GM12878 (cell line): ENCODE data around the gene GAS6. TPM values are rescaled to one million over a fixed set of nuclear protein-coding genes. Genes with fewer than 3 reads are reported as not detected.

Experiments used
- ATAC-seq: fragments of 200-7000 bp; cut with Tn5 transposase; 3 replicates; pipeline ENCODE4 v1.9.1; 2020; ENCODE audit warnings: mild to moderate bottlenecking, moderate library complexity
- BruUV-seq: library from RNA; stranded (reverse); fragments of 400-500 nt; replicated peaks from 2 replicates; lab custom pipeline; 2021; lab: Mats Ljungman, UMichigan
- CTCF ChIA-PET: fragments of 300-600 bp; sonication (Branson Sonifier 250); formaldehyde crosslinking; extraction: SDS; loops from one replicate; lab custom pipeline; 2021; ENCODE audit warnings: inconsistent platforms; lab: Yijun Ruan, JAX
- POLR2A ChIA-PET: fragments of 350-600 bp; formaldehyde crosslinking; extraction: SDS; loops from one replicate; lab custom pipeline; 2021; ENCODE audit warnings: inconsistent platforms; lab: Charles Lee
- RAD21 ChIA-PET: fragments of 300-600 bp; sonication (Branson Sonifier 250); formaldehyde crosslinking; loops from one replicate; lab custom pipeline; 2023; ENCODE audit warnings: antibody characterized with exemption; ENCODE audit not compliant: unreplicated experiment; lab: Charles Lee
- SMC1A ChIA-PET: fragments of 300-600 bp; sonication (Branson Sonifier 250); formaldehyde crosslinking; loops from one replicate; lab custom pipeline; 2023; ENCODE audit not compliant: unreplicated experiment, uncharacterized antibody; lab: Charles Lee
- DNase-seq: peaks from one replicate; pipeline ENCODE4 v3.0.0-alpha.2; 2011; ENCODE audit warnings: low read depth, low spot score
- FAIRE-seq: peaks from 3 replicates; lab custom pipeline; 2011; peaks lifted over from hg19 to GRCh38; lab: Jason Lieb, UNC
- H2AFZ ChIP-seq: 2 replicates; pipeline ENCODE4 v1.6.0; 2011; ENCODE audit warnings: low read depth, low read length, control low read depth; ENCODE audit not compliant: control insufficient read depth
- H3K27ac ChIP-seq: 2 replicates; pipeline ENCODE4 v1.5.1; 2011; ENCODE audit warnings: control low read depth; ENCODE audit not compliant: control insufficient read depth, insufficient read depth
- H3K27me3 ChIP-seq, 2 experiments: replicated peaks in 1 of 2; 2 replicates each; pipeline versions ENCODE4 v1.6.0 to v1.6.1; 2011; ENCODE audit warnings: low read length in 1 of 2; ENCODE audit not compliant: control insufficient read depth in 2 of 2, insufficient read depth in 2 of 2
- H3K36me3 ChIP-seq, 2 experiments: 2 replicates each; pipeline ENCODE4 v1.5.1; 2011; ENCODE audit warnings: low read length in 1 of 2; ENCODE audit not compliant: control insufficient read depth in 2 of 2, insufficient read depth in 2 of 2
- H3K4me1 ChIP-seq: 2 replicates; pipeline ENCODE4 v1.6.1; 2011; ENCODE audit warnings: mild to moderate bottlenecking, low read length, moderate library complexity, mixed read lengths; ENCODE audit not compliant: control insufficient read depth, insufficient read depth
- H3K4me2 ChIP-seq: 2 replicates; pipeline ENCODE4 v1.6.0; 2011; ENCODE audit warnings: control low read depth; ENCODE audit not compliant: control insufficient read depth, insufficient read depth
- H3K4me3 ChIP-seq: fragments of 200-600 bp; sonication (generic); 2 replicates; pipeline ENCODE4 v1.5.1; 2016
- H3K79me2 ChIP-seq: 2 replicates; pipeline ENCODE4 v1.6.0; 2011; ENCODE audit warnings: low read length; ENCODE audit not compliant: control insufficient read depth, insufficient read depth
- H3K9ac ChIP-seq: 2 replicates; pipeline ENCODE4 v1.8.0; 2011; ENCODE audit warnings: low read length, control low read depth, mixed read lengths; ENCODE audit not compliant: control insufficient read depth, insufficient read depth
- H3K9me3 ChIP-seq: replicated peaks from 3 replicates; pipeline ENCODE4 v1.5.1; 2011; ENCODE audit warnings: mild to moderate bottlenecking, low read length; ENCODE audit not compliant: control insufficient read depth, insufficient read depth
- H4K20me1 ChIP-seq: 2 replicates; pipeline ENCODE4 v1.6.0; 2011; ENCODE audit not compliant: control insufficient read depth, insufficient read depth
- BMI1 ChIP-seq: fragments of 450-650 bp; IDR thresholded peaks from 2 replicates; pipeline ENCODE4 v1.6.1; 2016; ENCODE audit warnings: mild to moderate bottlenecking, moderate library complexity, borderline replicate concordance
- BRCA1 ChIP-seq: IDR thresholded peaks from 2 replicates; pipeline ENCODE4 v1.6.1; 2011; ENCODE audit warnings: low read depth, low read length, improper control_type of control experiment
- CEBPZ ChIP-seq: fragments of 150-350 bp; IDR thresholded peaks from 2 replicates; pipeline ENCODE4 v1.6.1; 2016; ENCODE audit warnings: low read depth, low read length
- CTCF ChIP-seq, 3 experiments: IDR thresholded peaks in 2 of 3; conservative IDR thresholded peaks in 1 of 3; 2 replicates each; pipeline ENCODE4 v1.5.1; 2011; ENCODE audit warnings: low read depth in 3 of 3, low read length in 3 of 3, mild to moderate bottlenecking in 3 of 3, control low read depth in 2 of 3, moderate library complexity in 2 of 3, inconsistent platforms in 1 of 3, mixed read lengths in 1 of 3; ENCODE audit not compliant: control insufficient read depth in 2 of 3, insufficient read depth in 1 of 3; ENCODE audit errors: extremely low read depth in 1 of 3
- EGR1 ChIP-seq, 2 experiments: IDR thresholded peaks; 1 replicate in 1 of 2; 2 replicates in 1 of 2; pipeline ENCODE4 v1.6.1; 2011 to 2012; ENCODE audit warnings: low read depth in 2 of 2, low read length in 2 of 2, borderline replicate concordance in 1 of 2, mild to moderate bottlenecking in 1 of 2, moderate library complexity in 1 of 2
- IKZF1 ChIP-seq: fragments of 450-650 bp; conservative IDR thresholded peaks from 2 replicates; pipeline ENCODE4 v1.6.1; 2017; ENCODE audit warnings: antibody characterized with exemption, mild to moderate bottlenecking
- KLF5 ChIP-seq: fragments of 450-650 bp; IDR thresholded peaks from 2 replicates; pipeline ENCODE4 v1.6.1; 2014; ENCODE audit warnings: mild to moderate bottlenecking; ENCODE audit not compliant: partially characterized antibody
- LARP7 ChIP-seq: fragments of 450-650 bp; IDR thresholded peaks from 2 replicates; pipeline ENCODE4 v1.6.1; 2017; ENCODE audit warnings: mild to moderate bottlenecking
- NFIC ChIP-seq: IDR thresholded peaks from 2 replicates; pipeline ENCODE4 v1.6.1; 2012; ENCODE audit warnings: low read depth, mild to moderate bottlenecking, inconsistent platforms, low read length, moderate library complexity
- NR2F1 ChIP-seq: fragments of 450-650 bp; conservative IDR thresholded peaks from 2 replicates; pipeline ENCODE4 v1.6.1; 2017; ENCODE audit warnings: mild to moderate bottlenecking
- POU2F2 ChIP-seq: IDR thresholded peaks from 3 replicates; pipeline ENCODE4 v1.6.1; 2011; ENCODE audit warnings: low read depth, mild to moderate bottlenecking, low read length, borderline replicate concordance
- SIN3A ChIP-seq: IDR thresholded peaks from 2 replicates; pipeline ENCODE4 v1.6.1; 2012; ENCODE audit warnings: low read depth, low read length, improper control_type of control experiment
- STAT3 ChIP-seq: IDR thresholded peaks from 2 replicates; pipeline ENCODE4 v1.6.1; 2011; ENCODE audit warnings: low read depth, low read length, improper control_type of control experiment
- WGBS: methylation state at CpG from one replicate; pipeline ENCODE4 v1.1.6; 2016; ENCODE audit warnings: low lambda C conversion rate; ENCODE audit not compliant: insufficient replicate concordance, insufficient coverage; ENCODE audit errors: missing lambda C conversion rate; 5-methylcytosine and 5-hydroxymethylcytosine counted together
- in situ Hi-C: fragments of 300-500 bp; cut with MboI; formaldehyde crosslinking; loops from 9 replicates; pipeline ENCODE4 v1.14.3; 2018; ENCODE audit warnings: mixed read lengths
- intact Hi-C: fragments of 100-400 bp; cut with micrococcal nuclease; formaldehyde crosslinking; loops from one replicate; pipeline ENCODE4 v1.14.2; 2022; ENCODE audit not compliant: unreplicated experiment
- polyA plus RNA-seq, 11 experiments: library from polyadenylated mRNA; depleted of rRNA in 4 of 11; unstranded in 6 of 11; stranded (reverse) in 5 of 11; fragments of >200 nt; fragmentation: Nextera tagmentation in 4 of 11; fragmentation: Illumina TruSeq in 1 of 11; extraction: Ambion mirVana in 4 of 11; extraction: Trizol in 1 of 11; gene quantifications; 1 replicate in 1 of 11; 2 replicates in 10 of 11; pipeline versions ENCODE4 v1.2.1 to v1.2.3, GENCODE V29; 2011 to 2016; ENCODE audit warnings: inconsistent platforms in 2 of 11, missing spikeins in 2 of 11, low read depth in 1 of 11
- total RNA-seq, 4 experiments: library from RNA; depleted of rRNA in 3 of 4; stranded (reverse); fragments of >200 nt in 3 of 4; fragmentation: Illumina TruSeq in 1 of 4; extraction: Trizol in 1 of 4; gene quantifications; 2 replicates each; pipeline versions ENCODE4 v1.2.1 to v1.2.3, GENCODE V29; 2013 to 2021
- TF ChIP-seq, protein P1 (sequence below): IDR thresholded peaks from 2 replicates; pipeline ENCODE4 v1.6.1; 2012; ENCODE audit warnings: improper control_type of control experiment, low read depth, low read length; ENCODE audit not compliant: insufficient replicate concordance

GAS6 gene
- total and polyA plus RNA-seq, 10 of the 15 experiments (the other 5 are each of a cell fraction or from before 2014, with no cell fraction given), result 0.03 to 0.59 (median 0.10) TPM; not detected in 2

DNA sequence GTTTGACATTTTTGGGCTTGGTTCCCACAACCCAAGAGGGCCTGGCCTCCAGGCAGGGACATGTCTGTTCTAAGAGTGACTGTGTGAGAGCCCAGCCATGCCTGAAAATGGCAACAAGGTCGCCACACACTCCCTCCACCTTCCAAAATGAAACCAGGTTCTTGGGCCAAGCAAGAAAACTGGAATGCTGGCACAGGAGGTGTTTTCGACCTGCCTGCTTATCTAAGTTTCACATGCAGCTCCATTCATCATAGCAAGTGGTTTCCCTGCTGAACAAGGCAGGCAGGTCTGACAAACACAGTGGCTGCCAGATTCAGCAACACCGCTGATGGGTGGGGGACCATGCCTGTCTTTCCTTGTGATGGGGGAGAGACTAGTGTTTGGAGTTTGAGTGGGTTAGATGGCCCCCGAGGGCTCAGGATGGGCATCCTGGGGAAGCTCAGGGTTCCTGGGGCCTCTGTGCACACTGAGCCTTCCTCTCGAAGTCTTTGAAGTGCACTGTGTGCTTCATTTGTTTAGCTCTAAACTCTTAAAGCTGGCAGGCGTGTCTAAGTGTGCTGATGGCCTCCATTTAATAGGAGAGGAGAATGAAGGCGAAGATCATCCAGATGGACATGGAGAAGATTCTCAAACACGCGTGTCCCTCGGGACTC is 17.9 kb upstream of the GAS6 start:
- CTCF ChIA-PET, result no interaction called here
- FAIRE-seq (no peak), ATAC-seq (no peak), DNase-seq (no peak)
- BruUV-seq, result no TSS peak
- SMC1A ChIA-PET, result no interaction called here
- intact Hi-C loops (no loop called here), in situ Hi-C loops (no loop called here)
- H3K9me3 ChIP-seq, result no peaks in the 10 kb centered on the region; the same call in 2 of the 3 replicates
- no peaks in the 10 kb centered on the region for H3K79me2 ChIP-seq
- POLR2A ChIA-PET, result no interaction called here
- RAD21 ChIA-PET, result no interaction called here
- H3K4me1 ChIP-seq, result no peaks in the 10 kb centered on the region
- no peak overlapping the region for H2AFZ ChIP-seq
- 39% methylated on average over 10 of the region's 10 CpGs for WGBS
- no peaks in the 10 kb centered on the region for H4K20me1 ChIP-seq
- no peak overlapping the region for H3K4me3 ChIP-seq
- H3K9ac ChIP-seq, result no peak overlapping the region
- H3K4me2 ChIP-seq, result no peak overlapping the region
- H3K27me3 ChIP-seq, result peaks cover 0 to under 1% of the 10 kb centered on the region in 2 experiments; a peak in 1 of 4 replicates
- H3K27ac ChIP-seq, result no peak overlapping the region
- no peaks in the 10 kb centered on the region for H3K36me3 ChIP-seq
- TF ChIP-seq EGR1 (IDR thresholded peaks at IDR 0.05; ENCODE audit: borderline replicate concordance in 1 of 2, low read depth in 2 of 2, low read length in 2 of 2) (no peak), LARP7 (no peak), BRCA1 (no peak), STAT3 (no peak), POU2F2 (no peak), BMI1 (no peak), KLF5 (no peak), IKZF1 (no peak), NR2F1 (no peak), SIN3A (no peak), CEBPZ (no peak), CTCF (IDR thresholded peaks at IDR 0.05 in 2 of 3, conservative IDR thresholded peaks at IDR 0.05 in 1 of 3; ENCODE audit: control insufficient read depth in 2 of 3, extremely low read depth in 1 of 3, insufficient read depth in 1 of 3, low read depth in 3 of 3, low read length in 3 of 3) (no peak), NFIC (no peak)
- TF ChIP-seq, protein P1, sequence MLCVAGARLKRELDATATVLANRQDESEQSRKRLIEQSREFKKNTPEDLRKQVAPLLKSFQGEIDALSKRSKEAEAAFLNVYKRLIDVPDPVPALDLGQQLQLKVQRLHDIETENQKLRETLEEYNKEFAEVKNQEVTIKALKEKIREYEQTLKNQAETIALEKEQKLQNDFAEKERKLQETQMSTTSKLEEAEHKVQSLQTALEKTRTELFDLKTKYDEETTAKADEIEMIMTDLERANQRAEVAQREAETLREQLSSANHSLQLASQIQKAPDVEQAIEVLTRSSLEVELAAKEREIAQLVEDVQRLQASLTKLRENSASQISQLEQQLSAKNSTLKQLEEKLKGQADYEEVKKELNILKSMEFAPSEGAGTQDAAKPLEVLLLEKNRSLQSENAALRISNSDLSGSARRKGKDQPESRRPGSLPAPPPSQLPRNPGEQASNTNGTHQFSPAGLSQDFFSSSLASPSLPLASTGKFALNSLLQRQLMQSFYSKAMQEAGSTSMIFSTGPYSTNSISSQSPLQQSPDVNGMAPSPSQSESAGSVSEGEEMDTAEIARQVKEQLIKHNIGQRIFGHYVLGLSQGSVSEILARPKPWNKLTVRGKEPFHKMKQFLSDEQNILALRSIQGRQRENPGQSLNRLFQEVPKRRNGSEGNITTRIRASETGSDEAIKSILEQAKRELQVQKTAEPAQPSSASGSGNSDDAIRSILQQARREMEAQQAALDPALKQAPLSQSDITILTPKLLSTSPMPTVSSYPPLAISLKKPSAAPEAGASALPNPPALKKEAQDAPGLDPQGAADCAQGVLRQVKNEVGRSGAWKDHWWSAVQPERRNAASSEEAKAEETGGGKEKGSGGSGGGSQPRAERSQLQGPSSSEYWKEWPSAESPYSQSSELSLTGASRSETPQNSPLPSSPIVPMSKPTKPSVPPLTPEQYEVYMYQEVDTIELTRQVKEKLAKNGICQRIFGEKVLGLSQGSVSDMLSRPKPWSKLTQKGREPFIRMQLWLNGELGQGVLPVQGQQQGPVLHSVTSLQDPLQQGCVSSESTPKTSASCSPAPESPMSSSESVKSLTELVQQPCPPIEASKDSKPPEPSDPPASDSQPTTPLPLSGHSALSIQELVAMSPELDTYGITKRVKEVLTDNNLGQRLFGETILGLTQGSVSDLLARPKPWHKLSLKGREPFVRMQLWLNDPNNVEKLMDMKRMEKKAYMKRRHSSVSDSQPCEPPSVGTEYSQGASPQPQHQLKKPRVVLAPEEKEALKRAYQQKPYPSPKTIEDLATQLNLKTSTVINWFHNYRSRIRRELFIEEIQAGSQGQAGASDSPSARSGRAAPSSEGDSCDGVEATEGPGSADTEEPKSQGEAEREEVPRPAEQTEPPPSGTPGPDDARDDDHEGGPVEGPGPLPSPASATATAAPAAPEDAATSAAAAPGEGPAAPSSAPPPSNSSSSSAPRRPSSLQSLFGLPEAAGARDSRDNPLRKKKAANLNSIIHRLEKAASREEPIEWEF, result no peak
